HEK293 (cell line): Measurements from ENCODE around the gene RBFOX2.

Experiments used
- CTCF ChIA-PET: fragments of 350-600 bp; formaldehyde crosslinking; extraction: SDS; loops from one replicate; lab custom pipeline; 2021; ENCODE audit warnings: antibody characterized with exemption; lab: Yijun Ruan, JAX
- POLR2A ChIA-PET: fragments of 300-600 bp; formaldehyde crosslinking; extraction: SDS; loops from one replicate; lab custom pipeline; 2020; ENCODE audit warnings: antibody characterized with exemption, inconsistent platforms; lab: Yijun Ruan, JAX
- H3K27ac ChIP-seq: fragments of 200-500 bp; sonication (Bioruptor generic); 2 replicates; pipeline ENCODE4 v1.5.1; 2014; ENCODE audit warnings: low read depth, low read length, control low read depth, inconsistent platforms; ENCODE audit errors: extremely low read depth
- H3K36me3 ChIP-seq, 2 experiments: fragments of 200-500 bp in 1 of 2; sonication (Bioruptor generic) in 1 of 2; 1 replicate in 1 of 2; 2 replicates in 1 of 2; pipeline ENCODE4 v1.5.1; 2014 to 2017; ENCODE audit warnings: inconsistent platforms in 2 of 2, low read length in 2 of 2; ENCODE audit not compliant: control insufficient read depth in 2 of 2, insufficient read depth in 1 of 2
- H3K4me1 ChIP-seq: fragments of 200-500 bp; sonication (Bioruptor generic); 2 replicates; pipeline ENCODE4 v1.5.1; 2014; ENCODE audit warnings: mild to moderate bottlenecking, low read length, inconsistent platforms; ENCODE audit not compliant: control insufficient read depth, insufficient read depth
- H3K4me3 ChIP-seq: 2 replicates; pipeline ENCODE4 v1.5.1; 2011; ENCODE audit warnings: low read depth, mild to moderate bottlenecking, control low read depth, low read length, moderate library complexity
- H3K9me3 ChIP-seq: fragments of 200-500 bp; sonication (Bioruptor generic); 2 replicates; pipeline ENCODE4 v1.5.1; 2014; ENCODE audit warnings: low read depth, low read length, inconsistent platforms; ENCODE audit not compliant: control insufficient read depth, insufficient read depth
- SETDB1 ChIP-seq: IDR thresholded peaks from one replicate; pipeline ENCODE4 v1.6.1; 2017; ENCODE audit warnings: mild to moderate bottlenecking, low read length, moderate library complexity, mixed read lengths; ENCODE audit not compliant: insufficient read length
- TSHZ1 ChIP-seq: fragments of 450-650 bp; formaldehyde crosslinking; IDR thresholded peaks from 2 replicates; pipeline ENCODE4 v1.5.1; 2016; ENCODE audit warnings: missing biosample characterization, missing genetic modification characterization, borderline replicate concordance
- WT1 ChIP-seq: fragments of 450-650 bp; formaldehyde crosslinking; IDR thresholded peaks from 2 replicates; pipeline ENCODE4 v1.5.1; 2016; ENCODE audit warnings: missing biosample characterization, missing genetic modification characterization
- ZBTB48 ChIP-seq: fragments of 450-650 bp; formaldehyde crosslinking; IDR thresholded peaks from 2 replicates; pipeline ENCODE4 v1.5.1; 2016; ENCODE audit warnings: missing biosample characterization, missing genetic modification characterization
- ZEB2 ChIP-seq: fragments of 450-650 bp; formaldehyde crosslinking; IDR thresholded peaks from 2 replicates; pipeline ENCODE4 v1.5.1; 2016; ENCODE audit warnings: missing biosample characterization, missing genetic modification characterization
- ZNF24 ChIP-seq: fragments of 450-650 bp; formaldehyde crosslinking; IDR thresholded peaks from 2 replicates; pipeline ENCODE4 v1.5.1; 2016; ENCODE audit warnings: missing biosample characterization, missing genetic modification characterization
- ZNF416 ChIP-seq: fragments of 450-650 bp; formaldehyde crosslinking; IDR thresholded peaks from 2 replicates; pipeline ENCODE4 v1.5.1; 2016; ENCODE audit warnings: missing biosample characterization, missing genetic modification characterization
- ZNF624 ChIP-seq: fragments of 450-650 bp; formaldehyde crosslinking; IDR thresholded peaks from 2 replicates; pipeline ENCODE4 v1.5.1; 2017; ENCODE audit warnings: missing biosample characterization, missing genetic modification characterization
- ZNF658 ChIP-seq: fragments of 450-650 bp; formaldehyde crosslinking; IDR thresholded peaks from 2 replicates; pipeline ENCODE4; 2016; ENCODE audit warnings: missing biosample characterization, missing genetic modification characterization
- TF ChIP-seq, protein P1 (sequence below): fragments of 450-650 bp; formaldehyde crosslinking; IDR thresholded peaks from 2 replicates; pipeline ENCODE4 v1.5.1; 2017; ENCODE audit warnings: missing biosample characterization, missing genetic modification characterization
- TF ChIP-seq, protein P2 (sequence below): fragments of 450-650 bp; IDR thresholded peaks from 2 replicates; pipeline ENCODE4 v1.5.1; 2018; ENCODE audit warnings: missing biosample characterization, missing genetic modification characterization
- TF ChIP-seq, protein P3 (sequence below): fragments of 450-650 bp; formaldehyde crosslinking; IDR thresholded peaks from 2 replicates; pipeline ENCODE4 v1.5.1; 2016; ENCODE audit warnings: missing biosample characterization, missing genetic modification characterization

RBFOX2 gene

GRCh38 chr22:35749808-35750207 is 278.8 kb downstream of the RBFOX2 start:
- Histone ChIP-seq H3K9me3 (no peaks in the 10 kb centered on the region), H3K4me3 (no peak overlapping the region), H3K27ac (no peak overlapping the region), H3K36me3 (peaks cover 7 to 21% of the 10 kb centered on the region in 2 experiments), H3K4me1 (peaks cover 9% of the 10 kb centered on the region)
- TF ChIP-seq, protein P1, sequence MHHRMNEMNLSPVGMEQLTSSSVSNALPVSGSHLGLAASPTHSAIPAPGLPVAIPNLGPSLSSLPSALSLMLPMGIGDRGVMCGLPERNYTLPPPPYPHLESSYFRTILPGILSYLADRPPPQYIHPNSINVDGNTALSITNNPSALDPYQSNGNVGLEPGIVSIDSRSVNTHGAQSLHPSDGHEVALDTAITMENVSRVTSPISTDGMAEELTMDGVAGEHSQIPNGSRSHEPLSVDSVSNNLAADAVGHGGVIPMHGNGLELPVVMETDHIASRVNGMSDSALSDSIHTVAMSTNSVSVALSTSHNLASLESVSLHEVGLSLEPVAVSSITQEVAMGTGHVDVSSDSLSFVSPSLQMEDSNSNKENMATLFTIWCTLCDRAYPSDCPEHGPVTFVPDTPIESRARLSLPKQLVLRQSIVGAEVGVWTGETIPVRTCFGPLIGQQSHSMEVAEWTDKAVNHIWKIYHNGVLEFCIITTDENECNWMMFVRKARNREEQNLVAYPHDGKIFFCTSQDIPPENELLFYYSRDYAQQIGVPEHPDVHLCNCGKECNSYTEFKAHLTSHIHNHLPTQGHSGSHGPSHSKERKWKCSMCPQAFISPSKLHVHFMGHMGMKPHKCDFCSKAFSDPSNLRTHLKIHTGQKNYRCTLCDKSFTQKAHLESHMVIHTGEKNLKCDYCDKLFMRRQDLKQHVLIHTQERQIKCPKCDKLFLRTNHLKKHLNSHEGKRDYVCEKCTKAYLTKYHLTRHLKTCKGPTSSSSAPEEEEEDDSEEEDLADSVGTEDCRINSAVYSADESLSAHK: 0 out of 2 replicates have a peak, but pooled peaks have one; percentile 14
- TF ChIP-seq ZEB2 (tag by site-specific recombination): no peak
- ChIA-PET CTCF (no interaction called here), POLR2A (no interaction called here)

GRCh38 chr22:35746946-35747703 is 281.5 kb downstream of the RBFOX2 start:
- H3K36me3 ChIP-seq: peaks cover 7 to 17% of the 10 kb centered on the region in 2 experiments; a peak in 2 of 3 replicates
- CTCF ChIA-PET: interaction anchor here (0.8 kb wide), 1 partner anchor 175 kb away, joined by 3 read pairs; no protein-coding TSS in a partner anchor
- no peaks in the 10 kb centered on the region for H3K9me3 ChIP-seq
- POLR2A ChIA-PET: no interaction called here
- no peak overlapping the region for H3K27ac ChIP-seq
- peaks cover 13% of the 10 kb centered on the region for H3K4me1 ChIP-seq
- TF ChIP-seq, protein P2, sequence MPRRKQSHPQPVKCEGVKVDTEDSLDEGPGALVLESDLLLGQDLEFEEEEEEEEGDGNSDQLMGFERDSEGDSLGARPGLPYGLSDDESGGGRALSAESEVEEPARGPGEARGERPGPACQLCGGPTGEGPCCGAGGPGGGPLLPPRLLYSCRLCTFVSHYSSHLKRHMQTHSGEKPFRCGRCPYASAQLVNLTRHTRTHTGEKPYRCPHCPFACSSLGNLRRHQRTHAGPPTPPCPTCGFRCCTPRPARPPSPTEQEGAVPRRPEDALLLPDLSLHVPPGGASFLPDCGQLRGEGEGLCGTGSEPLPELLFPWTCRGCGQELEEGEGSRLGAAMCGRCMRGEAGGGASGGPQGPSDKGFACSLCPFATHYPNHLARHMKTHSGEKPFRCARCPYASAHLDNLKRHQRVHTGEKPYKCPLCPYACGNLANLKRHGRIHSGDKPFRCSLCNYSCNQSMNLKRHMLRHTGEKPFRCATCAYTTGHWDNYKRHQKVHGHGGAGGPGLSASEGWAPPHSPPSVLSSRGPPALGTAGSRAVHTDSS (tag by site-specific recombination): no peak
- TF ChIP-seq ZNF24 (tag by site-specific recombination) (no peak), ZNF416 (tag by site-specific recombination) (no peak), ZBTB48 (tag by site-specific recombination) (no peak), ZNF624 (tag by site-specific recombination) (no peak), ZNF658 (tag by site-specific recombination) (no peak), TSHZ1 (tag by site-specific recombination) (no peak), SETDB1 (no peak), WT1 (no peak)
- TF ChIP-seq, protein P3, sequence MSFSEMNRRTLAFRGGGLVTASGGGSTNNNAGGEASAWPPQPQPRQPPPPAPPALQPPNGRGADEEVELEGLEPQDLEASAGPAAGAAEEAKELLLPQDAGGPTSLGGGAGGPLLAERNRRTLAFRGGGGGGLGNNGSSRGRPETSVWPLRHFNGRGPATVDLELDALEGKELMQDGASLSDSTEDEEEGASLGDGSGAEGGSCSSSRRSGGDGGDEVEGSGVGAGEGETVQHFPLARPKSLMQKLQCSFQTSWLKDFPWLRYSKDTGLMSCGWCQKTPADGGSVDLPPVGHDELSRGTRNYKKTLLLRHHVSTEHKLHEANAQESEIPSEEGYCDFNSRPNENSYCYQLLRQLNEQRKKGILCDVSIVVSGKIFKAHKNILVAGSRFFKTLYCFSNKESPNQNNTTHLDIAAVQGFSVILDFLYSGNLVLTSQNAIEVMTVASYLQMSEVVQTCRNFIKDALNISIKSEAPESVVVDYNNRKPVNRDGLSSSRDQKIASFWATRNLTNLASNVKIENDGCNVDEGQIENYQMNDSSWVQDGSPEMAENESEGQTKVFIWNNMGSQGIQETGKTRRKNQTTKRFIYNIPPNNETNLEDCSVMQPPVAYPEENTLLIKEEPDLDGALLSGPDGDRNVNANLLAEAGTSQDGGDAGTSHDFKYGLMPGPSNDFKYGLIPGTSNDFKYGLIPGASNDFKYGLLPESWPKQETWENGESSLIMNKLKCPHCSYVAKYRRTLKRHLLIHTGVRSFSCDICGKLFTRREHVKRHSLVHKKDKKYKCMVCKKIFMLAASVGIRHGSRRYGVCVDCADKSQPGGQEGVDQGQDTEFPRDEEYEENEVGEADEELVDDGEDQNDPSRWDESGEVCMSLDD: no peak
- H3K4me3 ChIP-seq: no peak overlapping the region
